Trophoblast cell (in vitro differentiated cells and primary cell): ENCODE measurements around the gene DMRT2. TPM values are rescaled to one million over a fixed set of nuclear protein-coding genes. Genes with fewer than 3 reads are reported as not detected.

Source experiments
- DNase-seq, 2 donors: peaks; one replicate each; pipeline ENCODE4 v3.0.0-alpha.2; 2016
- H2AFZ ChIP-seq: 2 replicates; pipeline ENCODE4 v1.6.1; 2013; ENCODE audit warnings: low read length, moderate library complexity, mild to moderate bottlenecking; ENCODE audit not compliant: insufficient read depth, poor library complexity
- H2AK5ac ChIP-seq: 2 replicates; pipeline ENCODE4 v1.6.1; 2013; ENCODE audit warnings: mild to moderate bottlenecking, low read length
- H2BK120ac ChIP-seq: 2 replicates; pipeline ENCODE4 v1.6.1; 2013; ENCODE audit warnings: low read length, mild to moderate bottlenecking, moderate library complexity; ENCODE audit not compliant: insufficient read depth, poor library complexity
- H2BK12ac ChIP-seq: 2 replicates; pipeline ENCODE4 v1.6.1; 2013; ENCODE audit warnings: mild to moderate bottlenecking, low read length, moderate library complexity
- H2BK5ac ChIP-seq: 2 replicates; pipeline ENCODE4 v1.6.1; 2013; ENCODE audit warnings: low read length, low read depth, moderate library complexity, mild to moderate bottlenecking; ENCODE audit not compliant: poor library complexity
- H3K14ac ChIP-seq: 2 replicates; pipeline ENCODE4 v1.6.1; 2013; ENCODE audit warnings: mild to moderate bottlenecking, low read length
- H3K18ac ChIP-seq: 2 replicates; pipeline ENCODE4 v1.6.1; 2013; ENCODE audit warnings: mild to moderate bottlenecking, low read length
- H3K23ac ChIP-seq: 2 replicates; pipeline ENCODE4 v1.6.1; 2013; ENCODE audit warnings: low read length
- H3K27ac ChIP-seq: 2 replicates; pipeline ENCODE4 v1.5.1; 2013; ENCODE audit warnings: low read depth, mild to moderate bottlenecking, inconsistent platforms, low read length, moderate library complexity
- H3K27me3 ChIP-seq: 2 replicates; pipeline ENCODE4 v1.6.1; 2013; ENCODE audit warnings: inconsistent platforms, mild to moderate bottlenecking, low read length, moderate library complexity; ENCODE audit not compliant: insufficient read depth
- H3K36me3 ChIP-seq, 2 experiments: 1 replicate in 1 of 2; 2 replicates in 1 of 2; pipeline ENCODE4 v1.6.1; 2013; ENCODE audit warnings: low read length in 2 of 2, mild to moderate bottlenecking in 2 of 2, moderate library complexity in 1 of 2; ENCODE audit not compliant: insufficient read depth in 2 of 2, control insufficient read depth in 1 of 2
- H3K4ac ChIP-seq: 2 replicates; pipeline ENCODE4 v1.6.1; 2013; ENCODE audit warnings: low read depth, mild to moderate bottlenecking, low read length, moderate library complexity
- H3K4me1 ChIP-seq, 2 experiments: 1 replicate in 1 of 2; 2 replicates in 1 of 2; pipeline ENCODE4 v1.6.1; 2013; ENCODE audit warnings: low read length in 2 of 2, mild to moderate bottlenecking in 2 of 2, moderate library complexity in 1 of 2; ENCODE audit not compliant: insufficient read depth in 2 of 2, control insufficient read depth in 1 of 2
- H3K4me2 ChIP-seq: 2 replicates; pipeline ENCODE4 v1.6.1; 2013; ENCODE audit warnings: inconsistent platforms, mild to moderate bottlenecking, low read length, moderate library complexity
- H3K4me3 ChIP-seq: 2 replicates; pipeline ENCODE4 v1.5.1; 2013; ENCODE audit warnings: mild to moderate bottlenecking, low read depth, low read length, inconsistent platforms
- H3K79me1 ChIP-seq: one replicate; pipeline ENCODE4 v1.6.1; 2013; ENCODE audit warnings: low read length
- H3K79me2 ChIP-seq: 2 replicates; pipeline ENCODE4 v1.6.1; 2013; ENCODE audit warnings: low read length, mild to moderate bottlenecking; ENCODE audit not compliant: control insufficient read depth, insufficient read depth, poor library complexity
- H3K9ac ChIP-seq: 2 replicates; pipeline ENCODE4 v1.6.1; 2013; ENCODE audit warnings: mild to moderate bottlenecking, low read length
- H3K9me3 ChIP-seq: 2 replicates; pipeline ENCODE4 v1.6.1; 2013; ENCODE audit warnings: low read depth, mild to moderate bottlenecking, control low read depth, inconsistent platforms, low read length; ENCODE audit not compliant: insufficient read depth
- H4K12ac ChIP-seq: 2 replicates; pipeline ENCODE4 v1.6.1; 2013; ENCODE audit warnings: low read depth, mild to moderate bottlenecking, low read length, moderate library complexity
- H4K8ac ChIP-seq: 2 replicates; pipeline ENCODE4 v1.6.1; 2013; ENCODE audit warnings: low read depth, mild to moderate bottlenecking, low read length, moderate library complexity
- H4K91ac ChIP-seq: one replicate; pipeline ENCODE4 v1.6.1; 2013; ENCODE audit warnings: low read depth, mild to moderate bottlenecking, low read length, moderate library complexity
- whole genome bisulfite sequencing: extraction: QIAGEN DNeasy Blood & Tissue Kit; methylation state at CpG from one replicate; pipeline ENCODE4 v1.1.7; 2013; ENCODE audit warnings: missing lambda C conversion rate; ENCODE audit not compliant: insufficient read length, insufficient coverage; ENCODE audit errors: extremely low coverage; 5-methylcytosine and 5-hydroxymethylcytosine counted together
- polyA plus RNA-seq: library from polyadenylated mRNA; stranded (reverse); fragments of 200-250 nt; gene quantifications from 2 replicates; pipeline ENCODE4 v1.2.3, GENCODE V29; 2013

DMRT2 gene
- 0.07 TPM in 1 of 2 replicates, not detected in the other for polyA plus RNA-seq

GRCh38 chr9:1050125-1050895 is at the start of gene DMRT2:
TSS of gene DMRT2 (plus strand) at chr9:1050357. CDS start at chr9:1051614, 1,257 bp downstream.
- Histone ChIP-seq H3K4me3 (no peak within 1 kb of the TSS), H2AK5ac (no peak within 1 kb of the TSS), H3K27me3 (peaks cover 76% of the 10 kb centered on the region), H3K9me3 (peaks cover 13% of the 10 kb centered on the region), H3K27ac (no peak within 1 kb of the TSS), H3K14ac (no peak within 1 kb of the TSS), H3K4ac (no peak within 1 kb of the TSS), H3K4me1 (peaks cover 6 to 13% of the 10 kb centered on the region in 2 experiments), H4K8ac (no peak within 1 kb of the TSS), H2BK120ac (no peak within 1 kb of the TSS), H3K79me2 (no peaks in the 10 kb centered on the region), H3K79me1 (no peaks in the 10 kb centered on the region), H4K91ac (no peak within 1 kb of the TSS), H3K23ac (no peak within 1 kb of the TSS), H2AFZ (no peak within 1 kb of the TSS), H3K9ac (no peak within 1 kb of the TSS), H3K18ac (no peak within 1 kb of the TSS), H2BK5ac (no peak within 1 kb of the TSS), H3K4me2 (peak within 1 kb of the TSS; percentile 75), H2BK12ac (no peak within 1 kb of the TSS), H3K36me3 (no peaks in the 10 kb centered on the region), H4K12ac (no peak within 1 kb of the TSS)
- WGBS = no CpG with 5 or more reads among the region's 48 CpGs
- peak; percentile 54 to 56 for DNase-seq

- Histone ChIP-seq H3K27ac (no peak overlapping the region), H2AK5ac (no peak overlapping the region), H3K4me2 (no peak overlapping the region), H3K9ac (no peak overlapping the region), H3K9me3 (peaks cover 3% of the 10 kb centered on the region), H2BK12ac (no peak overlapping the region), H2BK5ac (no peak overlapping the region), H3K27me3 (no peaks in the 10 kb centered on the region), H4K91ac (no peak overlapping the region), H2BK120ac (no peak overlapping the region), H3K4me3 (no peak overlapping the region), H3K79me2 (no peaks in the 10 kb centered on the region), H3K18ac (no peak overlapping the region), H3K23ac (no peak overlapping the region), H3K36me3 (no peaks in the 10 kb centered on the region), H4K8ac (no peak overlapping the region), H3K4ac (no peak overlapping the region), H4K12ac (no peak overlapping the region), H3K79me1 (no peaks in the 10 kb centered on the region), H2AFZ (no peak overlapping the region), H3K14ac (no peak overlapping the region), H3K4me1 (no peaks in the 10 kb centered on the region)
- WGBS = no CpG with 5 or more reads among the region's 4 CpGs
- peak in 1 of 2 donors; percentile 21 for DNase-seq
Observed at GRCh38 chr9:1001838-1002237, 48.3 kb upstream of the DMRT2 start.

- Histone ChIP-seq H3K27ac (no peak overlapping the region), H3K9ac (no peak overlapping the region), H4K12ac (no peak overlapping the region), H2BK120ac (no peak overlapping the region), H3K79me1 (no peaks in the 10 kb centered on the region), H2BK5ac (no peak overlapping the region), H3K23ac (no peak overlapping the region), H2AFZ (no peak overlapping the region), H3K4me1 (no peaks in the 10 kb centered on the region), H4K91ac (no peak overlapping the region), H3K79me2 (no peaks in the 10 kb centered on the region), H4K8ac (no peak overlapping the region), H3K27me3 (no peaks in the 10 kb centered on the region), H3K14ac (no peak overlapping the region), H2AK5ac (no peak overlapping the region), H3K4me3 (no peak overlapping the region), H3K9me3 (peaks cover 3% of the 10 kb centered on the region), H3K4me2 (no peak overlapping the region), H3K4ac (no peak overlapping the region), H2BK12ac (no peak overlapping the region), H3K36me3 (no peaks in the 10 kb centered on the region), H3K18ac (no peak overlapping the region)
- no peak for DNase-seq
- no CpG with 5 or more reads among the region's 2 CpGs for WGBS
Observed at GRCh38 chr9:1002678-1003077, 47.5 kb upstream of the DMRT2 start.

GRCh38 chr9:1005043-1005667 is 45.0 kb upstream of the DMRT2 start:
- Histone ChIP-seq H2AFZ (no peak overlapping the region), H3K79me2 (no peaks in the 10 kb centered on the region), H3K27ac (no peak overlapping the region), H4K91ac (no peak overlapping the region), H3K27me3 (no peaks in the 10 kb centered on the region), H3K4me1 (no peaks in the 10 kb centered on the region), H3K4me2 (no peak overlapping the region), H4K8ac (no peak overlapping the region), H4K12ac (no peak overlapping the region), H3K18ac (no peak overlapping the region), H2AK5ac (no peak overlapping the region), H3K4ac (no peak overlapping the region), H2BK5ac (no peak overlapping the region), H3K36me3 (no peaks in the 10 kb centered on the region), H2BK120ac (no peak overlapping the region), H3K14ac (no peak overlapping the region), H3K9me3 (no peaks in the 10 kb centered on the region), H3K9ac (no peak overlapping the region), H2BK12ac (no peak overlapping the region), H3K23ac (no peak overlapping the region), H3K4me3 (no peak overlapping the region), H3K79me1 (no peaks in the 10 kb centered on the region)
- DNase-seq = peak in 1 of 2 donors; percentile 47
- no CpG with 5 or more reads among the region's 10 CpGs for WGBS
